GM19467 (cell line): Measurements from ENCODE around the gene C4orf36.

ENCODE experiments used
- ATAC-seq: cut with Tn5 transposase; IDR thresholded peaks from one replicate; pipeline ENCODE4 v1.9.1; 2021; ENCODE audit warnings: mild to moderate bottlenecking, moderate library complexity; ENCODE audit not compliant: unreplicated experiment

The C4orf36 gene

DNA sequence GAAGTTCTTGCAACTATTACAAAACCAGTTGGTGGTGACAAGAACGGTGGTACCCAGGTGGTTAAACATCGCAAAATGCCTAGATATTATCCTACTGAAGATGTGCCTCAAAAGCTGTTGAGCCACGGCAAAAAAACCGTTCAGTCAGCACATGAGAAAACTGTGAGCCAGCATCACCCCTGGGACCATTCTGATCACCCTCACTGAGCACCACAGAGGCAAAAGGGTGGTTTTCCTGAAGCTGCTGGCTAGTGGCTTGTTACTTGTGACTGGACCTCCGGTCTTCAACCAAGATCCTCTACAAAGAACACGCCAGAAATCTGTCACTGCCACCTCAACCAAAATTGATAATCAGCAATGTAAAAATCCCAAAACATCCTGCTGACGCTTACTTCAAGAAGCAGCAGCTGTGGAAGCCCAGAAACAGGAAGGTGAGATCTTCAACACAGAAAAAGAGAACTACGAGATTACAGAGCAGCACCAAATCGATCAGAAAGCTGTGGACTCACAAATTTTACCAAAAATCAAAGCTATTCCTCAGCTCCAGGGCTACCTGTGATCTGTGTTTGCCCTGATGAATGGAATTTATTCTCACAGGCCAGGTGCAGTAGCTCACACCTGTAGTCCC is 21.7 kb downstream of the C4orf36 start:
- ATAC-seq: no peak

DNA sequence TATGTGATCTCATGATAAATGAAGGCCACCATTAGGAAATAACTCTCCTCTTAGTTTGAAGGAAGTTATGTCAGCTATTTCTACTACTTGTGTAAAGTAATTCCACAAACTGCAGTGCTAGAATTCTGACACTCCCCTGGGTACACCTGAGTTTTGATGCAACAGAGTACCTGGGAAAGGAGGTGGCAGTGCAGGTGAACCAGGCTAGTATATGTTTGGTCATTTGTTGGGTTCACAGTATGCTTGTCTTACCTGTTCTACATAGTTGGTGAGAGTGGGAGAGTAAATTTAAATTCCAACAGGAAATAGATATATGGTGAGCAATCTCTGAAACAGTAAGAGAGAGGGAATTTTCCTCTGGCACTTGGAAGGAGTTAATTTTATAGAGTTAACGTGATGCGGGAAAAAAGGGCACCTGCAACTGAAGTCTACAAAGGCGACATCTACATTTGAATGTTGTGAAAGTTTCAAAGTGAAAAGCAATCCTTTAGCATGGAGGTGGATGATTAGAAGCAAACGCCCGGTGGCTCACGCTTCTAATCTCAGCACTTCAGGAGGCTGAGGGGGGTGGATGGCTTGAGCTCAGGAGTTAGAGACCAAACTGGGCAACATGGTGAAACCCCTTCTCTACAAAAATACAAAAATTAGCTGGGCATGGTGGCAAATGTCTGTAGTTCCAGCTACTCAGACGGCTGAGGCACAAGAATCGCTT is 34.7 kb downstream of the C4orf36 start:
- ATAC-seq: no peak

DNA sequence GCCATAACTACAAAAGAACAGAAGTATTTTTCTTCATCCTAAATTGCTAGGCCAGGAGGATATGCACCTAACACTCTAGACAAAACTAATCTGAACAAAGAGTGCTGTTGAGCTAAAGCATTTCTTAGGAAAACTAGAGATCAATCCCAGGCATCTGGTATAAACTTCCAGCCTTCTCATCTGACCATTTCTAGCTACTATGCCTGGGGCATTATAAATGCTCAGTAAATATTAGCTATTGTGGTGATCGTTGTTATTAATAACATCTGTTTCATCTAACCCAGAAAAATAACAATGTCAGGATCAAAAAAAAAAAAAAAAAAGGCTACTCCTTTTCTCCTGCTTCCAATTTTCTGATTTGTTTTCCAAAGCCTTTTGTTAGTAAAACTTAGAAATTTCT is 35.3 kb downstream of the C4orf36 start:
- ATAC-seq: no peak

DNA sequence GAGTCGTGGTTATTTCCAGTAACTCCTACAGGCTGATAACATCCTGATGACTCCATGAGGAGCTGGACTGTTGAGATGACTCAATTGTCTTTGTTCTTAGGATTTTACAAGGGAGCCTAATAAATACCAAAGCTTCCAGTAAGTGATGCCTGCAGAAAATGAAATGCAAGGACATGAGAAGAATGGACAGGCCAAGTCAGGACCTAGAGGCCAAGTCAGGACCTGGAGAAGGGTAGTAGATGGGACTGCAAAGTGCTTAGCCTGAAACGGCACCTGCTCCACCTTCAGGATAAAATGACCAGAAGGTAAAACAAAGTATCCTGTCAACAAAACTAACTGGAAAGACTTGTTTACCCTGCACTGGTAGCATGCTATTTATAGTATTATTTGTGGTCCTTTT is 36.6 kb downstream of the C4orf36 start:
- ATAC-seq: no peak

DNA sequence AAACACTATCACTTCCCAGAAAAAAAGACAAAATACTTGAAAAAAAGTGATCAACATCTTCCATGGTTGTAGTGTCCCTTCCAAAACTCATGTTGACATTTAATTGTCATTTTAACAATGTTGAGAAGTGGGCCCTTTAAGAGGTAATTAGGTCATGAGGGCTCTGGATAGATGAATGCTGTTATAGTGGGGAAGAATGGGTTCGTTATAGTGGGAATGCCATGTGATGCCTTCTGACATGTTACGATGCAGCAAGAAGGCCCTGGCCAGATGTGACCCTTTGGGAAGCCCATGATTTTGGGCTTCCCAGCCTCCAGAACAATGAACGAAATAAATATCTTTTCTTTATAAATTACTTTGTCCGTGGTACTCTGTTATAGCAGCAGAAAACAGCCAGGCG is 39.0 kb downstream of the C4orf36 start:
- no peak for ATAC-seq

DNA sequence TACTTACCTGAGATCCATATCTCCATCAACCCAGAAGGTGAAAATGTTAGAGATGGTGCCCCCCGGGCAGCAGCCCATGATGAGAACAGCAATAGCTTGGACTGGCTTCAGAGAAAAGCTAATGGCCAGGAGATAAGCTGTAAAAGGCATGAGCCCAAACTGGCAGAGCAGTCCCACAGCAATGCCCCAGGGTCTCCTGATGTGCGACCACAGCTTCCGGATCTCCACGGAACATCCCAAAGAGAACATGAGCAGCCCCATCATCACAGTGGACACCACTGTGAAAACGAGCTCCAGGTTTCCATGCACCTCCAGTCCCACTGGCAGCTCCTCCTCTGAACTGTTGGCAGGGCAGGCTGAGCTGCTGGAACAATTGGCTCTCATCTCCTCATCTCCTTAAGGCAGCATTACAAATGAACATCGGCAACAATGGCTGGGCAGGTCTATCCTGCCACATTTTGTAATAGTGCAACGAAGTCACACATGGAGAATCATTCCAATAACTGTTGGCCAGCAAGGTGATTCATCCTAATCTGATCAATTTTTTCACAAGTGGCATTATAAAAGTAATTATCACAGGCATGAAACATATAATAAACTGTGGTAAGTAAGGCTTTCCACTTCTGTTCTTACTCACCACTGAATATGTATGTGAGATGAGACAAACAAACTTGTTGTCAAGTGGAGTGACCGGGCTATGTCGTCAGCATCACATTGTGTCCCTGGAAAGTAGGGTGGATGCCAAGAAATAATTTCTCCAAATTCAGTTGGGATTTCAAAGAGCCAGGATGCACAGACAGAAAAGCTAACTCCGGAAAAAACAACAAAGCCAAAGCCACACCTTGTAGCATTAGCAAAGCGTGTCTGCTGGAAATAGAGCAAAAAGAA is 43.2 kb downstream of the C4orf36 start, which contains the start of gene SLC10A6:
SLC10A6 (minus strand) TSS at position 653 of the 888 bp plus-strand sequence; CDS start at position 384, 269 bp downstream.
- ATAC-seq: no peak

DNA sequence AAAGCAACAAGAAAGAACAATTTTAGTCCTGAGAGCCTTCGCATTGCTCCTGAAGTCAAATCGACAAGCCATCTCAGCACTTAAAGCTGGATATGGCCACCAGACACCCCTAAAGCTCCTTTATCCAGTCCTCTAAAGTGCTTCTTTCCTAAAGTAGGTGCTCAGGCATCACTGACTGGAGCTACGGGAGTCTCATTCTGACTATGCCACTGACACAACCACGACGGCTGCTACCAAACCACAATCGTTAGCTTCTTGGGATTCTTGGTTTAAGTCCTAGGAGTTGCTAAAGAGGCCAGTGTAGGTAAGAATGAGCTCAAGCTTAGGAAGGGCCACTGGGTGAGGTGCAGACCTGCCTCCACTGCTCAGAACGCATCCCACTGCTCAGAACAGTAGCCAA is 44.1 kb downstream of the C4orf36 start:
- no peak for ATAC-seq

DNA sequence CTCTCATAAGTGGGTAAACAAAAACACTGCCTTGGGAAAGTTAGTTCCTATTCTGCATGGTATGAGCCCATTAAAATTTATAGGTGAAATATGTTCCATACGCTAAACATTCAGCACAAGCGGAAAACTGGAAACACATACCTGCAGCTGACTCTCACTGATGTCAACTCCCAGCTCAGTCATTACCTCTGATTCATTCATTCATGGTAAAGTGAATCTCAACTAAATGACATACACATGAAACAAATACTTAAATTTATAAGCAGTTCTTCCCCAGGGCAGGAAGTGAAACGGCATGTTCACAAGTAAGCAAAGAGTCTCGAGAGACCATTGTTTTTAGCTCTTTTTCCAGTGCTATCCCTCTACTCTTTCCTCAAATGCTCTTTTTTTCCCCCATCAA is 44.7 kb downstream of the C4orf36 start:
- ATAC-seq: no peak

DNA sequence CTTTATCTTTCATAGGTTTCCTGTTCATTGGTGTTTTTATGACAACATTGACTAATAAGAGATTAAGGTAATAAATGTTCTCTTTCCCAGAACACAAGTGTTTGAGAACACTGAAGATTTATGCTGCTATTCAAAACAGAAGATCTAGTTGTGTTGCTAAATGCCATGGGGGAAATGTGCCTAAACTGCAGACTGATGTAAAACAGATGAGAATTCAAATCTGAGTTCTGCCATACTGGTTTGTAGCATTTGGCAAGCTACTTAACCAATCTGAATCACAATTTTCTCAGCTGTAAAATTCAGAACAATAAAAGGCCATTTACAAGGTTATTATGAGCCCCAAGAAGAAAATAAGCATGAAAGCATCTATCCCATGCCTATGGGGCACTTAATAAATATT is 45.3 kb downstream of the C4orf36 start:
- no peak for ATAC-seq

DNA sequence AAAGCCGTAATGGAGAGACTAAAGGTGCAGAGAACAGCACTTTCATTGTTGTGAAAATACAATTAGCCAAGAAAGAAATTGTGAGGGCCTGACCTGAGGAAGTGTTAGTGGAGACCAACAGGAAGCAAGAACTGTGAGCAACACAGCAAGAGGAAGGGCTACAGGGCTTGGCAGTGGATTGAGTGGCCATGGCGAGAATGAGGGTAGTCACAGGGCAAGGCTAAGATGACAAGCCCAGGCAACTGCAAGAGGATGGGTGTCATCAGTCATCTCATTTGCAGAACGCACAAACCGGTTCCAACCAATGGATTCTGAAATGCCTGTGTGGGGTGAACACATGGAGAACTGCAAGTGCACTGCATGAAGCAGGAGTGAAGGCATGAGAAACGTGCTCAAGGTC is 46.6 kb downstream of the C4orf36 start:
- no peak for ATAC-seq

DNA sequence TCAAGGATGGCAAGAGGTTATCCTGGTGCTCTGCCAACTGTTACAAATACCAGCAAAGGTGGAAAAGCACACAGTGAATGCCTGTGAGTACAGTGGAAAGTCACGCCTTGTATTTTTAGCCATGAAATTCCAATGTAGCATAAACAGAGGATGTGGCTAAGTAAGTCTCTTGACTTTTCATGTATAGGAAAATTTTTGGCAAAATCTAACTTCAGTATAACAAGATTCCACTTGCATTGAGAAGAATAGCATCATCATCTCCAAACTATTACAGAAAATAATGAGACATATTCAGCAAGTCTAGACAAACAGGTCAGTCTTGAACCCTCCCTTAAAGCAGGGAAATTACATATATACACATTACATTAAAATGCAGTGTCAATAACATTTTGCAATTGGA is 50.9 kb downstream of the C4orf36 start:
- no peak for ATAC-seq

DNA sequence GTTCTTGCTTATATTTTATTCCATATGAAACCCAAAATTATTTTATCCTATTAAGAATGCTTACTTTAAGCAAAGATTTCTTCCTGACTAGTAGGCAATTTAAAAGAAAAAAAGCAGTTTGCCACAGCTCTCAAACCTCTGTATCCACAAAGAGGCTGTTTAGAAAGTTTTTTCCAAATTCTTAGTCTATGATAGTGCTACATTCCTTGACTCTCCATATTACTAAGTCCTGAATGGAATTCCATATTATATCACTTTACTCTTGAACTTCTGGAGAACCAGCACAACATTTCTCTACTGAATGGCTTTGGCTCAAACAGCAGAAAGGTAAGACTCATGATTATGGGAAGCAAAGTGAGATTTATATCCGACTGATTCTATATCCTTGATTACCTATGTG is 51.4 kb downstream of the C4orf36 start:
- ATAC-seq: no peak

DNA sequence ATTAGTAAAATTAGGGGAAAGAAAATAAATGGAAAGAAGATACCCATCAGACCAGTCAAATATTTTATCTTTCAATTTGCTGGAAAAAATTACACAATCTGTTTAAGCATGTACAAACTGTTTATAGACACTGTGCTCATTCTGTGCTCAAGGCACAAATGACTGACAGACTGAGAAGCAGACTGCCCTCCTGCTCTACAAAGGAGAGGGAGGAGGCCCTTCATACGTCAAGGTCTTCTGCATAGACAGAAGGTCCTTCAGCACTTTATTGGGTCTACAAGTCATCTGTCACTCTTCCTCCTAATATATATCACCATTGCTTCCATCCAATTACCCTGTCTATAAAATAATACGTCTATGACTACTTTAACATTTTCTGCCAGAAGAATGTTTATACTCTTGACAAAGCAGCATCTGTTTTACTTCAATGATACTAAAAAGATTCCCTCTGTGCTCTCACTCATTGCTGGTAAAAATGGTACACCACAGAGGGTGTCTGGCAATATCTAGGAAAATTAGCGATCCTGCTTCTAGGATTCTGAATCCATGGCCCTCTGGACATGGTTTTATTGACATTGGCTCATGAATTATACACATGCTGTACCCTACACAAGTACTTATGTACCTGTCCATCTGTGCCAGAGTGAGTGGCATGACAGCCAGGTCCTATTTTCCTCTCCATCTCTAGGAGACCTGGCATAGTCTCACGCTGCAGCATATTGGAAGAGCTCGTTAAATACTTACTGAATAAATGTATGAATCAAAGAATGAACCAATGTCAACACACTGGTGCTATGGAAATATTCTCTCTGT is 54.3 kb downstream of the C4orf36 start:
- no peak for ATAC-seq

DNA sequence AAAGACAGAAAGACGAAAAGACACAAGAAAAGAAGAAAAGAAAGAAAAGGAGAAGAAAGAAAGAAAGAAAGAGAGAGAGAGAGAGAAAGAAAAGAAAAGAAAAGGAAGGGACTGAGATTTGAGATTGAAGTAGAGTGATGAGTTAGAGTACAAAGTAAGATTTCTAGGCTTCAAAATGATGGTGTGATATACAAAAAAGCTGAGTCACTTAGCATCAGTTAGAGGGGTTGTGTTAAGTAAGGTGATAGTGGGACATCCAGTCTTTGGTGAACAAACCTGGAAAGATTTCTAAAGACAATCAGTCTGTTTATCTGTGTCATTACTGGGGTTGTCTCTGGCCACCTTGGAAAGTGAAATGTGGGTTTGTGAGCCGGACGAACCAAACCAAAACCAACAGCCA is 56.5 kb downstream of the C4orf36 start:
- ATAC-seq: no peak

DNA sequence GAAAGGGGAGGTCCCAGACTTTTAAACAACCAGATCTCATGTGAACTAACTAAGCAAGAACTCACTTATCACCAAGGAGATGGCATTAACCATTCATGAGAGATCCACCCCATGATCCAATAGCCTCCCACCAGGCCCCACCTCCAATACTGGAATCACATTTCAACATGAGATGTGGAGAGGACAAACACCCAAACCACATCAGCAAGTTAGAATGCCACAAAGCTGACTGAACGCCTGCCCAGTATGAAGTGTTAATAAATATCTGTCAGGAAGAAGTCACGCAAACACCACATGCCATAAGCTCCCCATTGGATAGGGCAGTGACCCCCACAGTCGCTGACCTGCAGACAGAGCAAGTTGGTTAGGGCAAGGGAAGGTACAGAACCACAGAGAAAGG is 57.3 kb downstream of the C4orf36 start:
- ATAC-seq: no peak

DNA sequence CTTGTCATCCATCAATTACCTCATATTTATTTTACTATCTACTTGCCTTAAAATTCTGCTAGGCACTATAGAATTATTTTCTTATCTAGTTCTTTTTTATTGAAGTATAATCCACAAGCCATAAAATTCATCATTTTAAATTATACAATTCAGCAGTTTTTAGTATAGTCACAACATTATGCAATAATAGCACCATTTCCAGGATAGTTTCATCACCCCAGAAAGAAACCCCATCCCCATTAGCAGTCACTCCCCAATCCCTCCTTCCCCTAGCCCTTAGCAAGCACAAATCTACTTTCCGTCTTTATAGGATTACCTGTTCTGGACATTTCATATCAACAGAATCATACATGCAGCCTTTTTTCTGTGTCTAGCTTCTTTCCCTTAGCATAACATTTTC is 58.6 kb downstream of the C4orf36 start:
- ATAC-seq: no peak

DNA sequence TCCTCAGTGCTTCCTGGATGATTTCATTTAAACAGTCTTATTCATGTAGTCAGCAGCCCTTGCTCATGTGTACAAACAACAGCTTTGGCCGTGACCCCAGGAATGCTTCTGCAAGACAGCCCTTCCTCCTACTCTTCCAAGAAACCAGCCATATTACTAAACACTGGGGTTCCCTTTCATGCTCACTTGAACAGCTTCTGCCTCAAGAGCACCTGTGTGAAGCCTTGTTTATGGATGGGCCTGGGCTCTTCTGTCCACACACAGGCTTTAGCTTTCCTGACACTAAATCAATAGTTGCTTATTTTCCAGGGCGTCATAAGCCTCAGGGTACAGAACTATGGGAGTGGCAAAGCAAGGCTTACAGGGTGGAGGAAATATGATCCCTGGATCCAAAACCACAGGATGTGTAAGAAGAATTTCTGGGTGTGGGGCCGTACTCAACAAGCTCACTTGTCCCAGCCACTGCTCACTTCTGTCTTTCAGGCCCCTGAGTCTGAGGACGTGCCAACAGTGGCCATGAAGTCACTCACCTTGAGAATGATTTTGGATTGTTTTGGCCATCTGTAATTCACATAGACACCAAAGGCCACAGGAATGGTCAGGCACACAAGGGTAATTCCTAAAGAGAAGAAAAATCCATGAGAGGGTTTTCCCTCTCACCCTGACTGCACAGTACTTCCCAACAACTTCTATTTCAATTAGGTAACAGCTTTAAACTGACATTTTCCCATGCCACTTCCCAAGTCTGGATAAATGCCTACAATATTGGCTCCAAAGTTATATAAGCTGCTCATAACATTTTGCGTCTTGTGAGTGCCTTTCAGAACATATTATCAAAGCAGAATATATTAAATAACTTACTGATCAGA is 60.7 kb downstream of the C4orf36 start:
- ATAC-seq: no peak
